Testis (tissue), 3 donors: ENCODE results near the gene EIF2AK3. TPM values are rescaled to one million over a fixed set of nuclear protein-coding genes. Genes with fewer than 3 reads are reported as not detected.
A peak's percentile ranks its signal among the peaks of the same experiment; 100 is the strongest.

Source experiments
- DNase-seq: peaks from one replicate; pipeline ENCODE4 v3.0.0-alpha.2; 2019
- H3K27ac ChIP-seq, 2 donors: fragments of 200-600 bp; sonication (generic); one replicate each; pipeline ENCODE4 v1.5.1; 2019
- H3K27me3 ChIP-seq: fragments of 200-600 bp; sonication (generic); one replicate; pipeline ENCODE4 v1.5.1; 2019
- H3K36me3 ChIP-seq: fragments of 200-600 bp; sonication (generic); one replicate; pipeline ENCODE4 v1.5.1; 2017; ENCODE audit warnings: low read depth; ENCODE audit errors: missing control alignments
- H3K4me1 ChIP-seq: fragments of 200-600 bp; sonication (generic); one replicate; pipeline ENCODE4 v1.5.1; 2019
- H3K4me3 ChIP-seq, 2 donors: fragments of 200-600 bp; sonication (generic); one replicate each; pipeline ENCODE4 v1.5.1; 2017 to 2019
- H3K9me3 ChIP-seq: fragments of 200-600 bp; sonication (generic); one replicate; pipeline ENCODE4 v1.5.1; 2017
- POLR2A ChIP-seq: fragments of 450-650 bp; IDR thresholded peaks from one replicate; pipeline ENCODE4 v1.6.1; 2017; ENCODE audit warnings: antibody characterized with exemption, mild to moderate bottlenecking, moderate library complexity
- WGBS, 2 donors: methylation state at CpG; one replicate each; pipeline ENCODE4 v1.1.5; 2018; 5-methylcytosine and 5-hydroxymethylcytosine counted together
- intact Hi-C: fragments of 100-400 bp; cut with DNase I; formaldehyde crosslinking; loops from one replicate; pipeline ENCODE4 v1.15.1; 2023; ENCODE audit warnings: low total_unique reads
- polyA plus RNA-seq: library from polyadenylated mRNA; stranded (reverse); fragments of 350-450 nt; fragmentation: Illumina TruSeq; extraction: RNeasy Lipid Tissue Mini Kit (QIAGEN cat#74804); gene quantifications from one replicate; pipeline ENCODE4 v1.2.3, GENCODE V29; 2014; ENCODE audit warnings: low read depth, low replicate concordance; ENCODE audit not compliant: insufficient read depth
- total RNA-seq, 2 donors: library from RNA; depleted of rRNA; stranded (reverse); fragments of >200 nt; gene quantifications; one replicate each; pipeline ENCODE4 v1.2.3, GENCODE V29; 2016
- TF ChIP-seq, protein P1 (sequence below), 3 experiments: fragments of 450-650 bp in 2 of 3; fragments of 200-600 bp in 1 of 3; sonication (generic) in 1 of 3; IDR thresholded peaks; one replicate each; pipeline ENCODE4 v1.5.1; 2016 to 2019; ENCODE audit warnings: antibody characterized with exemption in 3 of 3, mild to moderate bottlenecking in 2 of 3, moderate library complexity in 1 of 3

Gene EIF2AK3
- total and polyA plus RNA-seq, 3 donors from 2014 or later: 9.0 to 14.7 (median 9.8) TPM

GRCh38 chr2:88545118-88545517 lies 82.1 kb downstream of the EIF2AK3 start:
- H3K4me3 ChIP-seq: no peak overlapping the region
- H3K4me1 ChIP-seq: no peaks in the 10 kb centered on the region
- peak; percentile 52 for DNase-seq
- TF ChIP-seq, protein P1, sequence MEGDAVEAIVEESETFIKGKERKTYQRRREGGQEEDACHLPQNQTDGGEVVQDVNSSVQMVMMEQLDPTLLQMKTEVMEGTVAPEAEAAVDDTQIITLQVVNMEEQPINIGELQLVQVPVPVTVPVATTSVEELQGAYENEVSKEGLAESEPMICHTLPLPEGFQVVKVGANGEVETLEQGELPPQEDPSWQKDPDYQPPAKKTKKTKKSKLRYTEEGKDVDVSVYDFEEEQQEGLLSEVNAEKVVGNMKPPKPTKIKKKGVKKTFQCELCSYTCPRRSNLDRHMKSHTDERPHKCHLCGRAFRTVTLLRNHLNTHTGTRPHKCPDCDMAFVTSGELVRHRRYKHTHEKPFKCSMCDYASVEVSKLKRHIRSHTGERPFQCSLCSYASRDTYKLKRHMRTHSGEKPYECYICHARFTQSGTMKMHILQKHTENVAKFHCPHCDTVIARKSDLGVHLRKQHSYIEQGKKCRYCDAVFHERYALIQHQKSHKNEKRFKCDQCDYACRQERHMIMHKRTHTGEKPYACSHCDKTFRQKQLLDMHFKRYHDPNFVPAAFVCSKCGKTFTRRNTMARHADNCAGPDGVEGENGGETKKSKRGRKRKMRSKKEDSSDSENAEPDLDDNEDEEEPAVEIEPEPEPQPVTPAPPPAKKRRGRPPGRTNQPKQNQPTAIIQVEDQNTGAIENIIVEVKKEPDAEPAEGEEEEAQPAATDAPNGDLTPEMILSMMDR (IDR thresholded peaks at IDR 0.05): no peak
- TF ChIP-seq POLR2A: no peak
- no peaks in the 10 kb centered on the region for H3K27me3 ChIP-seq
- 86 to 88% methylated on average over 5 of the region's 5 CpGs for WGBS, 2 donors
- no peaks in the 10 kb centered on the region for H3K9me3 ChIP-seq
- H3K27ac ChIP-seq: no peak overlapping the region
- no peaks in the 10 kb centered on the region for H3K36me3 ChIP-seq
- intact Hi-C loops: no loop called here

GRCh38 chr2:88543541-88544057 lies 83.7 kb downstream of the EIF2AK3 start:
- no peak overlapping the region for H3K4me3 ChIP-seq
- H3K36me3 ChIP-seq: no peaks in the 10 kb centered on the region
- TF ChIP-seq POLR2A: no peak
- TF ChIP-seq, protein P1 (IDR thresholded peaks at IDR 0.05): no peak
- H3K4me1 ChIP-seq: no peaks in the 10 kb centered on the region
- H3K9me3 ChIP-seq: no peaks in the 10 kb centered on the region
- H3K27ac ChIP-seq: no peak overlapping the region
- DNase-seq: no peak
- WGBS, 2 donors: 82 to 83% methylated on average over 6 of the region's 6 CpGs
- no peaks in the 10 kb centered on the region for H3K27me3 ChIP-seq
- intact Hi-C loops: no loop called here

- 87 to 91% methylated on average over 6 of the region's 6 CpGs for WGBS, 2 donors
- Histone ChIP-seq H3K36me3 (no peaks in the 10 kb centered on the region), H3K4me1 (no peaks in the 10 kb centered on the region), H3K4me3 (no peak overlapping the region), H3K9me3 (no peaks in the 10 kb centered on the region), H3K27me3 (no peaks in the 10 kb centered on the region), H3K27ac (no peak overlapping the region)
- DNase-seq: no peak
- TF ChIP-seq, protein P1 (IDR thresholded peaks at IDR 0.05): no peak
- no peak for TF ChIP-seq POLR2A
- intact Hi-C loops: no loop called here
Observed at GRCh38 chr2:88542668-88543067, 84.6 kb downstream of the EIF2AK3 start.

- intact Hi-C loops: no loop called here
- 93 to 94% methylated on average over 2 of the region's 2 CpGs for WGBS, 2 donors
- H3K36me3 ChIP-seq: no peaks in the 10 kb centered on the region
Observed at GRCh38 chr2:88540346-88540745, 86.9 kb downstream of the EIF2AK3 start.

More at GRCh38 chr2:88540346-88540745, 86.9 kb downstream of the EIF2AK3 start:
- Histone ChIP-seq H3K4me3 (no peak overlapping the region), H3K27me3 (no peaks in the 10 kb centered on the region), H3K27ac (no peak overlapping the region), H3K4me1 (no peaks in the 10 kb centered on the region), H3K9me3 (no peaks in the 10 kb centered on the region)
- TF ChIP-seq, protein P1 (IDR thresholded peaks at IDR 0.05): no peak
- TF ChIP-seq POLR2A: no peak
- DNase-seq: no peak
